IMR-90 (cell line): ENCODE results near the gene OR2G2. TPM values are rescaled to one million over a fixed set of nuclear protein-coding genes. Genes with fewer than 3 reads are reported as not detected.

Experiments
- ATAC-seq: fragments of 200-7000 bp; cut with Tn5 transposase; 2 replicates; pipeline ENCODE4 v1.9.1; 2020; ENCODE audit warnings: low read depth, mild to moderate bottlenecking, moderate library complexity
- BruUV-seq: library from RNA; stranded (reverse); fragments of 400-500 nt; replicated peaks from 2 replicates; lab custom pipeline; 2021; lab: Mats Ljungman, UMichigan
- CTCF ChIA-PET: fragments of 300-600 bp; formaldehyde crosslinking; extraction: SDS; loops from one replicate; lab custom pipeline; 2021; ENCODE audit warnings: antibody characterized with exemption; lab: Yijun Ruan, JAX
- POLR2A ChIA-PET: fragments of 300-600 bp; sonication (Branson Sonifier 250); formaldehyde crosslinking; loops from one replicate; lab custom pipeline; 2022; ENCODE audit warnings: antibody characterized with exemption; ENCODE audit not compliant: unreplicated experiment; lab: Charles Lee
- DNase-seq: peaks from one replicate; pipeline ENCODE4 v3.0.0; 2013
- H2AFZ ChIP-seq: replicated peaks from 2 replicates; pipeline ENCODE3; 2013; ENCODE audit warnings: low read length, mild to moderate bottlenecking; ENCODE audit not compliant: poor library complexity
- H2AK5ac ChIP-seq: 2 replicates; pipeline ENCODE4 v1.6.1; 2013; ENCODE audit warnings: low read depth, low read length, inconsistent platforms
- H2AK9ac ChIP-seq: replicated peaks from 2 replicates; pipeline ENCODE3; 2013; ENCODE audit warnings: mild to moderate bottlenecking, low read depth, low read length, moderate library complexity; ENCODE audit not compliant: poor library complexity
- H2BK120ac ChIP-seq: 2 replicates; pipeline ENCODE4 v1.6.1; 2013; ENCODE audit warnings: low read depth, low read length, inconsistent platforms
- H2BK15ac ChIP-seq: 3 replicates; pipeline ENCODE4 v1.6.1; 2013; ENCODE audit warnings: low read depth, low read length, inconsistent platforms
- H2BK20ac ChIP-seq: 2 replicates; pipeline ENCODE4 v1.6.1; 2013; ENCODE audit warnings: low read depth, mild to moderate bottlenecking, inconsistent platforms, low read length, moderate library complexity
- H2BK5ac ChIP-seq: 2 replicates; pipeline ENCODE4 v1.6.1; 2013; ENCODE audit warnings: mild to moderate bottlenecking, low read depth, low read length, inconsistent platforms; ENCODE audit not compliant: poor library complexity, severe bottlenecking
- H3K14ac ChIP-seq: replicated peaks from 2 replicates; pipeline ENCODE4 v1.6.1; 2013; ENCODE audit warnings: low read depth, low read length, inconsistent platforms
- H3K18ac ChIP-seq: 2 replicates; pipeline ENCODE4 v1.6.1; 2013; ENCODE audit warnings: low read depth, low read length, control low read depth
- H3K23ac ChIP-seq: 2 replicates; pipeline ENCODE4 v1.6.1; 2013; ENCODE audit warnings: low read depth, low read length, inconsistent platforms
- H3K27ac ChIP-seq: 2 replicates; pipeline ENCODE4 v1.5.1; 2013; ENCODE audit warnings: mild to moderate bottlenecking, control low read depth, low read length; ENCODE audit not compliant: insufficient read depth
- H3K27me3 ChIP-seq: 2 replicates; pipeline ENCODE4 v1.6.1; 2013; ENCODE audit warnings: low read length; ENCODE audit not compliant: control insufficient read depth, insufficient read depth
- H3K36me3 ChIP-seq: 2 replicates; pipeline ENCODE4 v1.6.1; 2013; ENCODE audit warnings: low read length, mixed read lengths; ENCODE audit not compliant: control insufficient read depth, insufficient read depth
- H3K4ac ChIP-seq: 2 replicates; pipeline ENCODE4 v1.6.1; 2013; ENCODE audit warnings: low read depth, low read length, inconsistent platforms
- H3K4me1 ChIP-seq: 2 replicates; pipeline ENCODE4 v1.6.1; 2013; ENCODE audit warnings: low read length, mixed read lengths; ENCODE audit not compliant: control insufficient read depth, insufficient read depth
- H3K4me2 ChIP-seq: 2 replicates; pipeline ENCODE4 v1.6.1; 2013; ENCODE audit warnings: low read depth, mild to moderate bottlenecking, control low read depth, low read length, moderate library complexity
- H3K4me3 ChIP-seq: 2 replicates; pipeline ENCODE4 v1.5.1; 2013; ENCODE audit warnings: low read depth, mild to moderate bottlenecking, control low read depth, low read length, moderate library complexity; ENCODE audit not compliant: insufficient read depth
- H3K56ac ChIP-seq: 2 replicates; pipeline ENCODE4 v1.6.1; 2013; ENCODE audit warnings: low read length, inconsistent platforms; ENCODE audit not compliant: insufficient read depth; ENCODE audit errors: extremely low read depth
- H3K79me1 ChIP-seq, 2 experiments: 2 replicates each; pipeline ENCODE4 v1.6.1; 2013; ENCODE audit warnings: low read length in 2 of 2, inconsistent platforms in 1 of 2, low read depth in 1 of 2
- H3K9ac ChIP-seq: 2 replicates; pipeline ENCODE4 v1.6.1; 2013; ENCODE audit warnings: low read depth, low read length, control low read depth
- H3K9me1 ChIP-seq: 2 replicates; pipeline ENCODE4 v1.6.1; 2013; ENCODE audit warnings: low read length, inconsistent platforms; ENCODE audit not compliant: insufficient read depth
- H3K9me3 ChIP-seq: 2 replicates; pipeline ENCODE4 v1.6.1; 2013; ENCODE audit warnings: low read length; ENCODE audit not compliant: control insufficient read depth, insufficient read depth
- H4K20me1 ChIP-seq: 2 replicates; pipeline ENCODE4 v1.6.1; 2013; ENCODE audit warnings: low read length, inconsistent platforms; ENCODE audit not compliant: insufficient read depth
- H4K5ac ChIP-seq: 2 replicates; pipeline ENCODE4 v1.6.1; 2013; ENCODE audit warnings: mild to moderate bottlenecking, low read depth, low read length, control low read depth
- H4K8ac ChIP-seq, 2 experiments: 2 replicates each; pipeline ENCODE4 v1.6.1; 2013; ENCODE audit warnings: low read depth in 2 of 2, low read length in 2 of 2, control low read depth in 1 of 2, inconsistent platforms in 1 of 2
- H4K91ac ChIP-seq: 2 replicates; pipeline ENCODE4 v1.6.1; 2013; ENCODE audit warnings: low read depth, low read length, inconsistent platforms; ENCODE audit not compliant: insufficient read depth
- POLR2A ChIP-seq: IDR thresholded peaks from 2 replicates; pipeline ENCODE4 v1.6.1; 2012; ENCODE audit warnings: mild to moderate bottlenecking, low read depth, low read length
- RFX5 ChIP-seq: IDR thresholded peaks from 2 replicates; pipeline ENCODE4 v1.8.0; 2012; ENCODE audit warnings: low read depth, mild to moderate bottlenecking, low read length, moderate library complexity
- USF2 ChIP-seq: fragments of 150-350 bp; IDR thresholded peaks from 2 replicates; pipeline ENCODE4 v1.6.1; 2017; ENCODE audit warnings: mild to moderate bottlenecking, antibody characterized with exemption, low read length, low read depth
- WGBS, 2 experiments: methylation state at CpG; one replicate each; pipeline versions ENCODE4 v1.1.5 to v1.1.7; 2013; ENCODE audit warnings: missing lambda C conversion rate in 2 of 2; ENCODE audit not compliant: insufficient read length in 1 of 2; ENCODE audit errors: extremely low coverage in 2 of 2; 5-methylcytosine and 5-hydroxymethylcytosine counted together
- dilution Hi-C: fragments of 300-500 bp; cut with HindIII; formaldehyde crosslinking; loops from one replicate; pipeline ENCODE4 v1.14.3; 2018; ENCODE audit warnings: low sequenced_read_pairs; ENCODE audit not compliant: unreplicated experiment
- in situ Hi-C: fragments of 300-500 bp; cut with MboI; formaldehyde crosslinking; loops from 3 replicates; pipeline ENCODE4 v1.14.3; 2019; ENCODE audit warnings: low sequenced_read_pairs, inconsistent platforms, mixed read lengths
- intact Hi-C: fragments of 100-400 bp; cut with micrococcal nuclease; formaldehyde crosslinking; loops from 2 replicates; pipeline ENCODE4 v1.10.0; 2022
- polyA plus RNA-seq, 3 experiments: library from polyadenylated mRNA; depleted of rRNA; stranded (reverse); fragments of >200 nt; gene quantifications; 2 replicates each; pipeline ENCODE4 v1.2.3, GENCODE V29; 2012; ENCODE audit warnings: low replicate concordance in 1 of 3
- total RNA-seq: library from RNA; depleted of rRNA; stranded (reverse); fragments of >200 nt; gene quantifications from 2 replicates; pipeline ENCODE4 v1.2.3, GENCODE V29; 2012

OR2G2 gene
- total and polyA plus RNA-seq, 2 of the 4 experiments (the other 2 are of a cell fraction): not detected

DNA sequence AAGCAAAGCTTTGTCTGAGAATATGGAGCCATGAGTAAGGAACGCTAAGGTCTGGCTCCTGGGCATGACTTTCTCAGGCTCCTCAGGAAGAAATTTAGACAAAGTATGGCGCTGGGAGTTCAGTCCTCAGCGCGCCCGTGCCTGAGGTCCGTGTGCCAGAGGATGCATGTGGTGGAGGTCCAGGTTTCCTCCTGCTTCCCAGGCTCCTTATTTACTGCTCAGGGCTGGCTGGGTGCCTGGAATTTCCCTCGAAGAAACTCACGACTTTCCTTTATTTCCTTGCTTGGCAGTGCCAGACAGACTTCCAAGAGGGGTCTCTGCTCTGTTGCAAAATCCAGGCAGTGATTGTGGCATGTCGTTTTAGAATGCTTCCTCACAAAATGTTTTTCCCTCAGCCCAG lies 26.0 kb upstream of the OR2G2 start:
- no peak for ATAC-seq

More for the DNA sequence above, 26.0 kb upstream of the OR2G2 start:
- intact Hi-C loops (no loop called here), in situ Hi-C loops (no loop called here), dilution Hi-C loops (no loop called here)
- POLR2A ChIA-PET: no interaction called here
- Histone ChIP-seq H2BK120ac (no peak overlapping the region), H2BK5ac (no peak overlapping the region), H3K36me3 (no peaks in the 10 kb centered on the region), H4K20me1 (no peaks in the 10 kb centered on the region), H3K4ac (no peak overlapping the region), H2BK20ac (no peak overlapping the region), H3K27me3 (no peaks in the 10 kb centered on the region), H2BK15ac (no peak overlapping the region), H3K23ac (no peak overlapping the region), H2AFZ (no peak overlapping the region), H3K9me3 (peaks cover 5% of the 10 kb centered on the region; the same call in 1 of the 2 replicates), H4K91ac (no peak overlapping the region), H4K8ac (no peak overlapping the region), H3K9me1 (no peaks in the 10 kb centered on the region), H3K79me1 (no peaks in the 10 kb centered on the region), H4K5ac (no peak overlapping the region), H3K14ac (no peak overlapping the region), H3K9ac (no peak overlapping the region), H3K18ac (no peak overlapping the region), H2AK5ac (no peak overlapping the region), H3K27ac (no peak overlapping the region), H2AK9ac (no peak overlapping the region), H3K4me2 (no peak overlapping the region), H3K56ac (no peak overlapping the region), H3K4me3 (no peak overlapping the region), H3K4me1 (no peaks in the 10 kb centered on the region)
- CTCF ChIA-PET: interaction anchor here (0.6 kb wide), 1 partner anchor 65 kb away, joined by 3 read pairs; no protein-coding TSS in a partner anchor
- BruUV-seq: no TSS peak
- no peak for TF ChIP-seq POLR2A
- TF ChIP-seq USF2: no peak
- no peak for TF ChIP-seq RFX5
- DNase-seq: no peak
- WGBS, 2 experiments: no CpG with 5 or more reads among the region's 9 CpGs
